Measurements from ENCODE around the gene ABCB6.
A peak's percentile ranks its signal among the peaks of the same experiment; 100 is the strongest.
"Not testable (repeated sequence)": the region's sequence is repeated elsewhere in the genome, so short reads cannot be mapped to it uniquely, and the experiment has no call there.

ABCB6 gene

GRCh38 chr2:219218732-219219701 is at the start of gene ABCB6:
TSS of gene ABCB6 (minus strand) at chr2:219218958. CDS start at chr2:219218673, 285 bp downstream.
- DNase-seq, result peak; percentile 85

- no peak for DNase-seq
Measured at GRCh38 chr2:219268294-219268693, 49.5 kb upstream of the ABCB6 start.

- no peak for DNase-seq
Measured at GRCh38 chr2:219266886-219267285, 48.1 kb upstream of the ABCB6 start.

GRCh38 chr2:219266232-219266631 is 47.5 kb upstream of the ABCB6 start:
- DNase-seq, result no peak

- no peak for DNase-seq
Measured at GRCh38 chr2:219261024-219261855, 42.5 kb upstream of the ABCB6 start.

- DNase-seq, result not testable (repeated sequence)
Measured at GRCh38 chr2:219258942-219259341, 40.2 kb upstream of the ABCB6 start.

GRCh38 chr2:219254590-219255201 is 35.9 kb upstream of the ABCB6 start:
- peak; percentile 26 for DNase-seq

- peak; percentile 88 for DNase-seq
Measured at GRCh38 chr2:219253753-219254589, 35.2 kb upstream of the ABCB6 start, which contains the start of gene TUBA4A. TSS of gene TUBA4A (minus strand) at chr2:219253918. CDS start at chr2:219253858, 60 bp downstream.

- DNase-seq, result peak; percentile 44
Measured at GRCh38 chr2:219252900-219253752, 34.4 kb upstream of the ABCB6 start, which contains the start of gene TUBA4B. TSS of gene TUBA4B (plus strand) at chr2:219253243. CDS start at chr2:219253408, 165 bp downstream.

GRCh38 chr2:219252570-219252899 is 33.8 kb upstream of the ABCB6 start:
- DNase-seq, result peak; percentile 46

GRCh38 chr2:219252084-219252483 is 33.3 kb upstream of the ABCB6 start:
- DNase-seq, result peak; percentile 21

- DNase-seq, result no peak
Measured at GRCh38 chr2:219251656-219252055, 32.9 kb upstream of the ABCB6 start.

GRCh38 chr2:219250049-219250781 is 31.5 kb upstream of the ABCB6 start:
- no peak for DNase-seq

GRCh38 chr2:219249203-219249980 is 30.6 kb upstream of the ABCB6 start:
- DNase-seq, result peak; percentile 11

- no peak for DNase-seq
Measured at GRCh38 chr2:219248845-219249202, 30.1 kb upstream of the ABCB6 start.

- peak; percentile 72 for DNase-seq
Measured at GRCh38 chr2:219247678-219248642, 29.2 kb upstream of the ABCB6 start.

- no peak for DNase-seq
Measured at GRCh38 chr2:219246559-219246958, 27.8 kb upstream of the ABCB6 start.

- no peak for DNase-seq
Measured at GRCh38 chr2:219245899-219246230, 27.1 kb upstream of the ABCB6 start.
